Activated CD8-positive, alpha-beta memory T cell treated with anti-CD3 and anti-CD28 coated beads for 36 hours (primary cell): ENCODE data around the gene OR51L1. TPM values are rescaled to one million over a fixed set of nuclear protein-coding genes. Genes with fewer than 3 reads are reported as not detected.

ENCODE experiments used
- CTCF ChIA-PET: fragments of 350-600 bp; sonication (Branson Sonifier 250); formaldehyde crosslinking; loops from one replicate; lab custom pipeline; 2021; ENCODE audit warnings: antibody characterized with exemption; lab: Charles Lee
- POLR2A ChIA-PET: fragments of 350-600 bp; sonication (Branson Sonifier 250); formaldehyde crosslinking; loops from one replicate; lab custom pipeline; 2021; ENCODE audit warnings: antibody characterized with exemption; lab: Charles Lee
- total RNA-seq, 2 experiments: library from RNA; stranded (reverse); gene quantifications; one replicate each; pipeline ENCODE4 v1.2.3, GENCODE V29; 2021

The OR51L1 gene
- total RNA-seq, 2 experiments from 2014 or later, result not detected

DNA sequence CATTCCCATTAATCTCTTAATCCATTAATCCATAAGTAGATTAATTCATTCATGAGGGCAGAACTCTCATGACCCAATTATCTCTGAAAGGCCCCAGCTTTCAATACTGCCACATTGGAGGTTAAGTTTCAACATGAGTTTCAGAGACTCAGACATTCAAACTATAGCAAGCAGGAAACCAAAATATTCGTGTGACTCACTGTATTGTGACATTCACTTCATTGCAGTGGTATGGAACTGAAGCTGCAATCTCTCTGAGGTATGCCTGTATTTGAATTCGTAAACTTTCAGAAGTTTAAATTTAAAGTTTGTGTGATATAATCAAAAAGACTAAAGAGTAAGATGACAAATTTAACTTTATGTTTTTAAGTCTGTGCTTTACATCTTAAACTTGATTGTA, 48.7 kb downstream of the OR51L1 start:
- ChIA-PET POLR2A (no interaction called here), CTCF (no interaction called here)

DNA sequence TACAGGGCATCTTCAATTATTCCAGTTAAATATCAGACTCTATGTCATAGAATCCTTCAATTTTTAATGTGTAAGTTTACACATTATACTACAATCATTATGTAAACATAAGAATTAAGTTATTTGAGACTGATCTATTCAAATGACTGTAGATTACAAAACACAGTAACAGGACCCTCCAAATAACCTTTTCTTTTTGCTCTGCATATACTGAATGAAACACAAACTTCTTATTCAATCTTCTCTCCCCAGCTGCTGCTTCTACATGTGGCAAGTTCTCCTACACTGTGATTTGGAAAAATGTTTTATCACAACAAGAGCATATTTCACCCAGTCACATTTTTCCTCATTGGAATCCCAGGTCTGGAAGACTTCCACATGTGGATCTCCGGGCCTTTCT, 51.6 kb downstream of the OR51L1 start, which contains the start of gene OR52J3:
OR52J3 (plus strand) TSS at position 301 of the 400 bp plus-strand sequence; CDS start at position 301, 0 bp downstream.
- POLR2A ChIA-PET, result no interaction called here
- CTCF ChIA-PET, result no interaction called here

DNA sequence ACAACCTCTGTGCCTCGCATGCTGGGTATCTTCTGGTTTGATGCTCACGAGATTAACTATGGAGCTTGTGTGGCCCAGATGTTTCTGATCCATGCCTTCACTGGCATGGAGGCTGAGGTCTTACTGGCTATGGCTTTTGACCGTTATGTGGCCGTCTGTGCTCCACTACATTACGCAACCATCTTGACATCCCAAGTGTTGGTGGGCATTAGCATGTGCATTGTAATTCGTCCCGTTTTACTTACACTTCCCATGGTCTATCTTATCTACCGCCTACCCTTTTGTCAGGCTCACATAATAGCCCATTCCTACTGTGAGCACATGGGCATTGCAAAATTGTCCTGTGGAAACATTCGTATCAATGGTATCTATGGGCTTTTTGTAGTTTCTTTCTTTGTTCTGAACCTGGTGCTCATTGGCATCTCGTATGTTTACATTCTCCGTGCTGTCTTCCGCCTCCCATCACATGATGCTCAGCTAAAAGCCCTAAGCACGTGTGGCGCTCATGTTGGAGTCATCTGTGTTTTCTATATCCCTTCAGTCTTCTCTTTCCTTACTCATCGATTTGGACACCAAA, 52.2 kb downstream of the OR51L1 start:
- POLR2A ChIA-PET, result no interaction called here

More for the DNA sequence above, 52.2 kb downstream of the OR51L1 start:
- CTCF ChIA-PET, result no interaction called here

Other genes with a start within 250 kb of the OR51L1 start
- not detected for gene OR51F1, start 224.9 kb upstream of the OR51L1 start, total RNA-seq
- not detected for gene OR52R1, start 190.5 kb upstream of the OR51L1 start, total RNA-seq
- gene OR51F2, start 173.5 kb upstream of the OR51L1 start, total RNA-seq, result not detected
- gene OR51S1, start 145.6 kb upstream of the OR51L1 start, total RNA-seq, result not detected
- gene OR51T1, start 113.0 kb upstream of the OR51L1 start, total RNA-seq, result not detected
- gene OR51A7, start 91.1 kb upstream of the OR51L1 start, total RNA-seq, result not detected
- gene OR51G2, start 75.5 kb upstream of the OR51L1 start, total RNA-seq, result not detected
- not detected for gene OR51G1, start 70.5 kb upstream of the OR51L1 start, total RNA-seq
- not detected for gene OR51A4, start 47.2 kb upstream of the OR51L1 start, total RNA-seq
- gene OR51A2, start 39.1 kb upstream of the OR51L1 start, total RNA-seq, result not detected
- not detected for gene OR52J3, start 51.7 kb downstream of the OR51L1 start, total RNA-seq
- gene OR52E2, start 64.8 kb downstream of the OR51L1 start, total RNA-seq, result not detected
- not detected for gene OR52E1, start 74.7 kb downstream of the OR51L1 start, total RNA-seq
- gene OR52A5, start 143.5 kb downstream of the OR51L1 start, total RNA-seq, result not detected
- gene OR52A1, start 159.9 kb downstream of the OR51L1 start, total RNA-seq, result not detected
- gene OR51V1, start 205.8 kb downstream of the OR51L1 start, total RNA-seq, result not detected
- gene HBB, start 232.2 kb downstream of the OR51L1 start, total RNA-seq, result not detected
- gene HBD, start 239.6 kb downstream of the OR51L1 start, total RNA-seq, result not detected